Hypothalamus (tissue), 51 donors: Measurements from ENCODE around the gene CYBC1.

Source experiments
- DNase-seq, 51 donors: peaks; one replicate each; lab custom pipeline; 2025; lab: John Stamatoyannopoulos, UW

Gene CYBC1

DNA sequence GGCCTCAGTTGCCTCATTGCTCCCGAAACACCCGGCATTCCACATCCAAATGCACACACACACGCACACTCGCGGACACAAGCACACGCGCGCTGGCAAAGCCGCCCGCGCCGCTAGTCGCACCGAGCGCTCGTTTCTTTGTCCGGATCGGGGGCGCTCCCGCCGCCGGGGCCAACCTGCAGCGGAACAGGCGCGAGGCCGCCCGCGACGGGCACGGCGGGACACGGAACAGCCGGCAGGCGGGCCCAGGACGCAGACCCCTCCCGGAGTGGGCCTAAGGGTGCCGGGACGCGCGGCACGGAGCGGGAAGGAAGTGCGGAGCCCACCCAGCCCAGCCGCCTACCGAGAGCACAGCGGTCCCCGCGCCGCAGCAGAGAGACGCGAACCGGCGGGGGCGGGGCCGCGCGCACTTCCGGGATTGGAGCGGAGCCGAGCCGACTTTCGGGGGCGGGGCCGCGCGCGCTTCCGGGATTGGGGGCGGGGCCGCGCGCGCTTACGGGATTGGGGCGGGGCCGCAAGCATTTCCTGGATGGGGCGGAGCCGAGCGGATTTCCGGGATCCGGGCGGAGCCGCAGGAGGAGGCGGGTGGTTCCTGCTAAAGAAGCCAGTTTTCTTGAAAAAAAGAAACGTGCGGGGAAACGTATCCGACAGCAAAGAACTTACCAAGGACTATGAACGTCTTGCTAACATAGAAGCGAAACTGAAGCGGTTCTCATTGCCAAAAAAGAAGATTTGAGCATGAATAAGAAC, at the start of gene CYBC1:
TSS of gene CYBC1 (minus strand) at position 396 of the 750 bp plus-strand sequence. CDS start 1,498 bp downstream, outside the sequence.
- DNase-seq: peak; percentile 41 to 94 (median 87)

GRCh38 chr17:82497483-82498405, 47.2 kb upstream of the CYBC1 start:
- peak in 21 of 51 donors; percentile 9 to 79 (median 47) for DNase-seq

DNA sequence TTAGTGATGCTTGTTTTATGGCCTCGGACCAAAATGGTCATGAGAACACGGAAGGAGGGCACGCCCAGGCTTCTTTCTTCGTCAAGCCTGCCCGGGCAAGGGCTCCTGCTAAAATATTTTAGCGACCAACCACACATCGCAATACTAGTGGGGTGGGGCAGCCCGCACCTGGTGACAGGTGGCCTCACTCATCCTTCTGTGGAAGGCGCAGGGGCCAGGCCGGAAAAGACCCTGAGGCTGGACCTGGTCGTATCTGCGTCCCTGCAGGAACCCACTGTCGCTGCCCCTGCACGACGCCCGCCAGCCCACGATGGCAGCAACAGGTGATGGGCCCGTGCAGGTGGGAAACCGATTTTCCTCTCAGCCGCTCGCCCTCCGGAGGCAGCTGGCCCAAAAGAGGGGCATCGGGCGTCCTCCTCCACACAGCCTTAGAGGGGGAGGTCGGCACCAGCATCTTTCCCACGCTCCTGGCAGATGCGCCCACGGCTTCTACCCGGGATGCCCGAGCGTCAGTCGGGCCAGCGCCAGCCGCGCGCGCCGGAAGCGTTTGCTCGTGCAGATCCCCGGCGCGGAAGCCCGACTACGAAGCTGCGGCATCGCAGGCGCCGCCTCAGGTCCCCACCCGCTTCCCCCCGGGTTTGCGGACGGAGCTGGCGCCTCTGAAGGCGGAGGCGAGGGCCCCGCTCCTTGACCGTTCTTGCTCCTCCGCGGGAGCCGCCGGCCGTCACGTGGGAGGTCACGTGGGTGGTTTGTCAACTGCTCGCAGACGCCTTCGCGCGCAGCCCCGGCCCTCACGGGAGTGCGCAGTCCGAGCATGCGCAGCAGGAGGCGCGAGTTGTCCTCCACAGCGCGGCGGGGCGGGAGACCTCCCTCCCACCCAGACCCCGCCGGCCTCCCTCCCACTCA, 46.2 kb upstream of the CYBC1 start:
- peak; percentile 58 to 98 (median 93) for DNase-seq

DNA sequence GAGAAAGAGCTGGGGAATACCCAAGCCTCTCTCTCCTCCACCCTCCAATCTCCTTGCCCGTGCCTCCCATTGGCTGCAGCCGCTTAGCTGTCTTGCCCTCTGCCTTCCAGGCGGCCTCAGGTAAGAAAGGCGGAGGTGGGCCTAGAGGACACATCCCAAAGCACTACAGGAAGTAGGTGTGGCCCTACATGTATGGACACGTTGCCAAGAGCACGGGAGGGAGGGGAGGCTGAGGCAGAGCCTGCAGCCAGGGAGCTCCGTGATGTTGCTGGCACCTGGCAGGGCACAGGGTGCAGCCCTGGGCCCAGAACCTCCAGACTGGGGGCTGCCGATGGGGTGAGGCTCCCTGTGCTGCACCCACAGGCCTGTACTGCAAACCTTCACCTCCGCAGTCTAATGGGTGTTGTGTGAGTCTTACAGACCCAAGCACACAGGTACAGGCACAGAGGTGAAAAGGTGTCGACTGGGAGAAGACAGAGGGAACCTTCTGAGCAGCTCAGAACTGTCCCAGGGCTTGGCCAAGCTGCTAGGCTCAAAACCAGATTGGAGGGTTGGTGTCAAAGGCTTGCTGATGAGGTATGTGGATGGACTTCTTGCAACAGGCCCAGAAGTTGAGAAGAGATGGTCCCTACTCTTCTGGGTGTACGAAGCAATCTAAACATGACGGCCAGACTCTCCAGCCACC, 45.4 kb upstream of the CYBC1 start:
- no peak for DNase-seq

- peak; percentile 36 to 93 (median 82) for DNase-seq
These were observed 43.9 kb upstream of the CYBC1 start for GRCh38 chr17:82494236-82495055.

GRCh38 chr17:82493226-82493781, 42.8 kb upstream of the CYBC1 start:
- no peak for DNase-seq

GRCh38 chr17:82492643-82493225, 42.2 kb upstream of the CYBC1 start:
- no peak for DNase-seq

DNA sequence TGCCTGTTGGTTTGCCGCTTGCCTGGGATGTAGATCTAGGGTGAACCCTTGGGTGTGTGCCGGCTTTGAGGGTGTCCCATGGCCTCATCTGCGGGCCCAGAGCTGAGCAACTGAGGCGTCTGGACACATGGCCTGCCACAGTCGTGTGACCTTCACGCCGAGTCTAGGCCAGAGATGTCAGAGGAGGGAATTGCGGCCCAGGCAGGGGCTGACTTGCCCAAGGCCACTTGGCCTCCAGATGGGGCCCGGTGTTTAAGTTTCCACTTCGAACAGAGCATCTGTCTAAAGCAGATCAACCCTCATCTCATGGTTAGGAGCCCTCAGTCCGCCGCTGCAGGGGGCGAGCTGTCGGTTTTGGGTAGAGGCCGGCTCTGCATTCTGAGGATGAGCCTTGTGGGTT, 41.0 kb upstream of the CYBC1 start:
- no peak for DNase-seq

- no peak for DNase-seq
These were observed 40.6 kb upstream of the CYBC1 start for GRCh38 chr17:82491196-82491530.

GRCh38 chr17:82490512-82491195, 40.1 kb upstream of the CYBC1 start:
- DNase-seq: no peak

GRCh38 chr17:82489851-82490511, 39.4 kb upstream of the CYBC1 start:
- DNase-seq: no peak

DNA sequence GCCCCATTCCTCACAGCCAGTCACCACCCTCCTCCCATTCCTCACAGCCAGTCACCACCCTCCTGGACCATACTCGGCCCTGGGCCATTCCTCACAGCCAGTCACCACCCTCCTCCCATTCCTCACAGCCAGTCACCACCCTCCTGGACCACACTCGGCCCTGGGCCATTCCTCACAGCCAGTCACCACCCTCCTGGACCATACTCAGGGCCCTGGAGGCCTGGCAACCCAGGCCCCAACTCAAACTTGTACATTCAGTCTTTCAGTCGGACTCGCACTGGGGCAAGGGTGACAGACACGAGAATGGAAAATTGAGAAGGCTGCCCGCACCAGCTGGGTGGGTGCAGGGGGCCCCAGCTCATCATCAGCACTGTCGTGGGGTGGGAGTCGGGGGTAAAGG, 38.6 kb upstream of the CYBC1 start:
- peak in 35 of 51 donors; percentile 7 to 82 (median 53) for DNase-seq

- peak in 8 of 51 donors; percentile 2 to 47 (median 19) for DNase-seq
These were observed 37.4 kb upstream of the CYBC1 start for GRCh38 chr17:82487910-82488309.

GRCh38 chr17:82486231-82487094, 35.9 kb upstream of the CYBC1 start:
- DNase-seq: no peak

DNA sequence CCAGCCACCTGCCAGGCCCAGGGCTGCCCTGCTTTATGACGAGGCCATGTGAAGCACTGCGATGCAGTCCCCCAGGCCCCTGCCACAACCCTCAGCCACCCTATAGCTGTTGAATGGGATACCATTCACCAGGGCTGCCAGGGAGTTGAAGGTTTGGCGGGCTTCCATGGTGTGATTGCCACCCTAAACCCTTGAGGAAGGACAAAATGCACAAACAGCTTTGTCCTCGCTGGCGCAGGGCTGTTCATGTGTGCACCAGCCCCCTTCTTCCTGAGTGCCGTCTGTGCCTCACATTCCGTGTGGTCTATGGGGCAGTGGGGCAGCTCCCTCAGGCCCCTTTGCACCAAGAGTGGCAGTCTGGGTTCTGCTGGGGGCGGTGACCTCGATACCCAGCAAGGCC, 33.3 kb upstream of the CYBC1 start:
- DNase-seq: no peak

DNA sequence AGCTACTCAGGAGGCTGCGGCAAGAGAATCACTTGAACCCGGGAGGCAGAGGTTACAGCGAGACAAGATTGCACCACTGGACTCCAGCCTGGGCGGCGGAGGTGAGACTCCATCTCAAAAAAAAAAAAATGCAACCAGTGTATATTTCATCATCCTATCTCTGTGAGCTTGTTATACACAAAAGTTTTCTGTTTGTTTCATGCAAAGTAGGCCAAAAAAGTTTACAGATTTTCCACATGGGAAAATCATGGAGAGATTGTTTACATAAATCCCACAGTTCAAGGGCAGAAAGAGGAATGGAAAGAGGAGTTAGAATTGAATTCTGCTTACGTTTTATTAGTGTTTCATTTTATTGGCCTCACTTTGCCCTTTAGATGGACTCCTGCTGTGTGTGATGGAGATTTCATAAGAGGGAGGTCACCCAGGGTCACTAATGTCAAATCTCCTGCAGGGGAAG, 32.7 kb upstream of the CYBC1 start:
- no peak for DNase-seq
